ENCODE measurements around the gene SPDL1. TPM values are rescaled to one million over a fixed set of nuclear protein-coding genes. Genes with fewer than 3 reads are reported as not detected.

The SPDL1 gene
- total RNA-seq, 1 experiment from 2014 or later: 60.0 TPM

DNA sequence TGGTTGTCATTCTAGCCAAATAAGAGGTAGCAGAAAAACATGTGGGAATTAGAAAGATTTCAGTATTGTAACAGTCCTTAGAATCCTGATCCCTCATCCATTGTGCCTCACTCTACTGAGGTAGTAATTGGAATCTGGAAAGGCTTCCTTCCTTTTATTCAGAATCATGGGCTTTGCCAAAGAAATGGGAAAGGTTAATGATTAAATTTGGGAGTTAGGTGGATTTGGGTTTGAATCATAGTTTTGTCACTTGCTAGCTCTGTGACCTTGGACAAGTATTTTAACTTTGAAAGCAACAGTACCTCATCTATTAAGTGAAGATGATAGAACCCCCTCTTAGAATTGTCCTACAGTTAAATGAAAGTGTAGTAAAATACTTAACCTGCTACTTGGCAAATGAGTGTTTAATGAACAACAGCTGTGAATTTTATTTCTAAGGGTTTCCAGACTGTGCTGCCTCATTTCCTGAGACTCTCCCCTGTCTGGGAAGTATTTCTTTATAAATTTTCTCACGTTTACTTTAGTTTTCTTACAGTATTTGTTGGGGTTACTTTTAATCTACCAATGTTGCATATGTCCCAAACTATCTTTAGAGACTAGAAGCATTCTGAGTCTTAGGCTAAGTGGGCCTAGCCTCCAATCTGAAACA, 11.7 kb downstream of the SPDL1 start:
- Mint-ChIP-seq H3K27me3 (ENCODE audit: insufficient read depth, unreplicated experiment) (no peaks in the 10 kb centered on the region), H3K4me3 (ENCODE audit: unreplicated experiment) (no peak overlapping the region), H3K9me3 (ENCODE audit: unreplicated experiment) (no peaks in the 10 kb centered on the region), H3K36me3 (ENCODE audit: insufficient read depth, unreplicated experiment) (peaks cover 88% of the 10 kb centered on the region), H3K4me1 (ENCODE audit: low read depth, unreplicated experiment) (peaks cover 10% of the 10 kb centered on the region), H3K27ac (ENCODE audit: unreplicated experiment) (no peak overlapping the region)
- no TSS peak for BruUV-seq (replicated peaks)
- DNase-seq: no peak
- Histone ChIP-seq H3K4me1 (peaks cover 12% of the 10 kb centered on the region; the same call in 1 of the 2 replicates), H3K36me3 (ENCODE audit: control insufficient read depth, insufficient read depth, low read length) (peaks cover 3% of the 10 kb centered on the region; the same call in 1 of the 2 replicates), H3K4me3 (ENCODE audit: low read depth, low read length) (no peak overlapping the region), H3K9me3 (no peaks in the 10 kb centered on the region), H3K27me3 (replicated peaks; ENCODE audit: control insufficient read depth, insufficient read depth, low read length) (no peaks in the 10 kb centered on the region)
- ChIA-PET POLR2A (interaction anchor here (0.9 kb wide), 1 partner anchor 12 kb away, joined by 3 read pairs; the partner anchor contains the start of gene SPDL1), CTCF (no interaction called here)
- intact Hi-C loops (cut with micrococcal nuclease; ENCODE audit: unreplicated experiment): no loop called here
- TF ChIP-seq, protein P1, sequence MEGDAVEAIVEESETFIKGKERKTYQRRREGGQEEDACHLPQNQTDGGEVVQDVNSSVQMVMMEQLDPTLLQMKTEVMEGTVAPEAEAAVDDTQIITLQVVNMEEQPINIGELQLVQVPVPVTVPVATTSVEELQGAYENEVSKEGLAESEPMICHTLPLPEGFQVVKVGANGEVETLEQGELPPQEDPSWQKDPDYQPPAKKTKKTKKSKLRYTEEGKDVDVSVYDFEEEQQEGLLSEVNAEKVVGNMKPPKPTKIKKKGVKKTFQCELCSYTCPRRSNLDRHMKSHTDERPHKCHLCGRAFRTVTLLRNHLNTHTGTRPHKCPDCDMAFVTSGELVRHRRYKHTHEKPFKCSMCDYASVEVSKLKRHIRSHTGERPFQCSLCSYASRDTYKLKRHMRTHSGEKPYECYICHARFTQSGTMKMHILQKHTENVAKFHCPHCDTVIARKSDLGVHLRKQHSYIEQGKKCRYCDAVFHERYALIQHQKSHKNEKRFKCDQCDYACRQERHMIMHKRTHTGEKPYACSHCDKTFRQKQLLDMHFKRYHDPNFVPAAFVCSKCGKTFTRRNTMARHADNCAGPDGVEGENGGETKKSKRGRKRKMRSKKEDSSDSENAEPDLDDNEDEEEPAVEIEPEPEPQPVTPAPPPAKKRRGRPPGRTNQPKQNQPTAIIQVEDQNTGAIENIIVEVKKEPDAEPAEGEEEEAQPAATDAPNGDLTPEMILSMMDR (IDR thresholded peaks at IDR 0.05; ENCODE audit: insufficient read depth in 1 of 2, low read depth in 1 of 2, low read length in 1 of 2, severe bottlenecking in 1 of 2, unreplicated experiment in 1 of 2): no peak

DNA sequence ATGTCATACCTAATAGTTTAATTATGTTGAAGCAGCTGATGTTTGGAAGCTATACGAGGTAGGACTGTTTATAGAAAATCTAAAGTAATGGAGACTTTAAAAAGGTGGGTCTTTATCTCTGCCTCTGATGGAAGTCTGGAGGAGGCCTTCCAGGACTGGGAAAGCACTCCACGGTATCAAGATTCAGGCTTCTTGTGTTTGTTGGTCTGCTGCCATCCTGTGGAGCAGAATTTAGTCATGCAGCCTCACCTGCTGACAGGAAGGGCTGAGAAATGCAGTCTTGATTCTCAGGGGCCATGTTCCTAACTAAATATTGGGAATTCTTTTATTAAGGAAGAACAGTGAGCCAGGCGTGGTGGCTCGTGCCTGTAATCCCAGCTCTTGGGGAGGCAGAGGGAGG, 15.9 kb downstream of the SPDL1 start:
- intact Hi-C loops (cut with micrococcal nuclease; ENCODE audit: unreplicated experiment): no loop called here
- POLR2A ChIA-PET: no interaction called here
- CTCF ChIA-PET: no interaction called here

DNA sequence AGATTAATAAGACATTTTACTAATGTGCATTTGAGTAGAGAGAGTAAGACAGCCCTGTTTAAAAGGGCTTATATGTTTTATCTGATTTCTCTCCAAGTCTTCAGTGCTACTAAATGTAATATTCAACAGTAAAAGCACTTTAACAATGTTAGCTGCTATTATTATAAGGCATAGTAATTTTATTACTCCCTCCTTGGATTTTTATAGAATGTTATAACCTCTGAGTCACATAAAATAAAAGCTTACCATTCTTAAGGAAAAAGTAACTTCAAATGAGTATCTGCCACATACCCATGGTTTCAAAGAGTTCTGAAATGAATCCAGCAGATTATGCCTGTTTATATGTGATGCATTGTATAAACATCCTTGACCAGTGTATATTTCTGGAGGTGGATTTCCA, 19.0 kb downstream of the SPDL1 start:
- Mint-ChIP-seq H3K4me3 (ENCODE audit: unreplicated experiment) (no peak overlapping the region), H3K27me3 (ENCODE audit: insufficient read depth, unreplicated experiment) (no peaks in the 10 kb centered on the region), H3K4me1 (ENCODE audit: low read depth, unreplicated experiment) (no peaks in the 10 kb centered on the region), H3K36me3 (ENCODE audit: insufficient read depth, unreplicated experiment) (peaks cover 43% of the 10 kb centered on the region), H3K27ac (ENCODE audit: unreplicated experiment) (no peak overlapping the region), H3K9me3 (ENCODE audit: unreplicated experiment) (no peaks in the 10 kb centered on the region)
- H3K4me3 ChIP-seq (ENCODE audit: low read depth, low read length): no peak overlapping the region
- H3K9me3 ChIP-seq: no peaks in the 10 kb centered on the region
- no TSS peak for BruUV-seq (replicated peaks)
- H3K27me3 ChIP-seq (replicated peaks; ENCODE audit: control insufficient read depth, insufficient read depth, low read length): no peaks in the 10 kb centered on the region; the same call in 1 of the 2 replicates
- ChIA-PET CTCF (no interaction called here), POLR2A (no interaction called here)
- H3K4me1 ChIP-seq: peaks cover 9% of the 10 kb centered on the region; the same call in 1 of the 2 replicates
- peaks cover 3% of the 10 kb centered on the region; the same call in 1 of the 2 replicates for H3K36me3 ChIP-seq (ENCODE audit: control insufficient read depth, insufficient read depth, low read length)
- no peak for DNase-seq
- TF ChIP-seq, protein P1 (IDR thresholded peaks at IDR 0.05; ENCODE audit: insufficient read depth in 1 of 2, low read depth in 1 of 2, low read length in 1 of 2, severe bottlenecking in 1 of 2, unreplicated experiment in 1 of 2): no peak
- intact Hi-C loops (cut with micrococcal nuclease; ENCODE audit: unreplicated experiment): no loop called here

More for the DNA sequence above, 15.9 kb downstream of the SPDL1 start:
- Histone ChIP-seq H3K4me3 (ENCODE audit: low read depth, low read length) (no peak overlapping the region), H3K27me3 (replicated peaks; ENCODE audit: control insufficient read depth, insufficient read depth, low read length) (no peaks in the 10 kb centered on the region), H3K4me1 (peaks cover 12% of the 10 kb centered on the region; the same call in 1 of the 2 replicates), H3K9me3 (no peaks in the 10 kb centered on the region), H3K36me3 (ENCODE audit: control insufficient read depth, insufficient read depth, low read length) (peaks cover 3% of the 10 kb centered on the region; the same call in 1 of the 2 replicates)
- no peaks in the 10 kb centered on the region for H3K4me1 Mint-ChIP-seq (ENCODE audit: low read depth, unreplicated experiment)
- TF ChIP-seq, protein P1 (IDR thresholded peaks at IDR 0.05; ENCODE audit: insufficient read depth in 1 of 2, low read depth in 1 of 2, low read length in 1 of 2, severe bottlenecking in 1 of 2, unreplicated experiment in 1 of 2): no peak
- no TSS peak for BruUV-seq (replicated peaks)
- H3K27me3 Mint-ChIP-seq (ENCODE audit: insufficient read depth, unreplicated experiment): no peaks in the 10 kb centered on the region
- no peak overlapping the region for H3K27ac Mint-ChIP-seq (ENCODE audit: unreplicated experiment)
- no peak overlapping the region for H3K4me3 Mint-ChIP-seq (ENCODE audit: unreplicated experiment)
- H3K9me3 Mint-ChIP-seq (ENCODE audit: unreplicated experiment): no peaks in the 10 kb centered on the region
- no peak for DNase-seq
- peaks cover 70% of the 10 kb centered on the region for H3K36me3 Mint-ChIP-seq (ENCODE audit: insufficient read depth, unreplicated experiment)
